HG03457 (cell line): ENCODE data around the gene TPCN2.
A peak's percentile ranks its signal among the peaks of the same experiment; 100 is the strongest.

Experiments used
- ATAC-seq: cut with Tn5 transposase; IDR thresholded peaks from one replicate; pipeline ENCODE4 v1.9.1; 2021; ENCODE audit warnings: moderate number of reproducible peaks; ENCODE audit not compliant: unreplicated experiment

Gene TPCN2

DNA sequence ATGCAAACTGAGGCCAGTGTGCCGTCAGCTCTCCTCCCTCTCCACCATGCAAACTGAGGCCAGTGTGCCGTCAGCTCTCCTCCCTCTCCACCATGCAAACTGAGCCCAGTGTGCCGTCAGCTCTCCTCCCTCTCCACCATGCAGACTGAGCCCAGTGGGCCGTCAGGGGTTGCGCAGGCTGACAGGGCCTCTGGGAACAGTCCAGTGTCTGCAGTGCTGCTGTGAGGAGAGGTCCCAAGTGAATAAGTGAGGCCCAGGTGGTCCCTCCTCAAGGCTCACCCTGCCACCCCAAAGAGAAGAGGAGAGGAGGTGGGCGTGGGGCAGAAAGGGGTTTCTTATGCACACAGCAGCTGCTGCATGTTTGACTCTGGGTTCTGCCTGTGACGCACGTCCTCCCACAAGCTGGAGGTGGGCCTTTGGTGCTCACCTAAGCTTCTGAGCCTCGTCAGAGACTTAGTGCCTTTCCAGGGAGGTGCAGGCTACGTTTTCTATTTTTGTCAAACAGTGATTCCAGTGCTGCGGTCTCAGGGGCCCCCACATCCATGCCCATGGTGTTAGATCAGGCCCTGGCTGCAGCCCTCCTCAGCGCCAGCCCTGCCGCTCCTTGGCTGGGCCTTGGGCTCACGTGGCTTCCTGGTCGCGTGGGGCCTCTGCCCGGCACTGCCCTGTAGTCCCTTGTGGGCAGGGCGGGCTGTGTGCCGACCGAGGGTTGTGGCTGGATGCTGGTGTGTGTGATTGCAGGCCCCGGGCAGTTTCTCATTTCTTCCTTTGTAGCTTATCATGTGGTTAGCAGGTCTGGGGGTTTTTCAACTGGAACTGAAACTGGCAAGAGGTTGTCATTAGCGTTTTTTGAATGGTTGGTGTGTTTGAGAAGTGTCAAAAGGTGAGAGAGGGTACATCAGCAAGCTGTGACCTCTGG is 7.1 kb downstream of the TPCN2 start:
- ATAC-seq = peak; percentile 57

- no peak for ATAC-seq
Measured at GRCh38 chr11:69057236-69057635, 8.5 kb downstream of the TPCN2 start.

DNA sequence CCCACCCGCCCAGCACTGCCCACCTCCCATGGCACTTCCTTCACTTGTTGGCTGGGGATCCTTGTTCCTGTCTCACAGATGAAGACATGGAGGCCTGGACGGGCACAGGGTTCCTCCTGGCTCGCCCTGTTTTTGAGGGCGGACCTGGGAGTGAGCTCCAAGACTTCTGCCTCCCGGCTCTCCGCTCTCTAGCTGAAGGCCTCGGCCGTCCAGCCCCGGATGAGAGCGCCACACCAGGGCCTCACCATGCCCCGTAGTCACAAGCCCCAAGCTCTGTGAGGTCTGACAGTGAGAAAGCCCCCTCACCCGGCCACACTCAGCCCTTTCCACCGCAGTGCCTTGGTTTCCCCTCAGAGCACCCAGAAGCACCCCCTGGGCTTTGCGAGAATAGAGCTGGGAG is 9.1 kb downstream of the TPCN2 start:
- no peak for ATAC-seq

DNA sequence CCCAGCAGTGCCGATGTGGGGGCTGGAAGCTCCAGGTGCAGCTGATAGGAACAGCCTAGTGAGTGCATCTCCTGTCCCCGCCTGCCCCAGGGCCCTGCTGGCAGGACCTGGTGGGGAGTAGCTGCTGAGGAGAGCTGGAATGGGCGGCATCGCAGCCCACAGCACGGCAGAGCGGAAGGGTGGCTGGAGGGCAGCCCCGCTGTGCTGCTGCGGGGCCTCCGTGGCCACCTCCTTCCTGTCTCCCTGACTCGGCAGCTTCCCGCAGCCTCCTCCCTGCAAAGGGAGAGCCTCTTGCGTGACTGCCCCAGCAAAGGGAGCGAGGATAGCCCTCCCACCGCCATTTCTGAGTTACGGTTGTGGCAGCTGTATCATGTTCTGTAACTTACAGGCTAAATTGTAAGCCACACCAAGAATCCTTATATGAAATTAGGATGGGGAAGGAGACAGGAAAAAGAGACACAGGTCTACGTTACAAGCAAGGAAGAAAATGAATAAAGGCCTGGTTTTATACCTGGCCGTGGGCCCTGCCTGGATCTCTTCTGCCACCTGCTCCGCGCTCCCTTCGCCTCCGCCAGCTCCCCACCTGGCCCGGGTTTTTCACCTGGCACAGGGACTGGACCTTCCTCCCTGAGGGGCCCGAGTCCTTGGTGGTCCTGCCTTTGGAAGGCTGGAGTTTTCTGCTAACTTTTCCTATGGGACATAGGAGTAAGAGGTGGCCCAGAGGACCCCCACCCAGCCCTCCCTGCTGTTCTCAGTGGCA is 10.0 kb downstream of the TPCN2 start:
- no peak for ATAC-seq

- no peak for ATAC-seq
Measured at GRCh38 chr11:69059429-69059828, 10.7 kb downstream of the TPCN2 start.

- ATAC-seq = no peak
Measured at GRCh38 chr11:69059985-69060384, 11.3 kb downstream of the TPCN2 start.

- no peak for ATAC-seq
Measured at GRCh38 chr11:69060806-69061712, 12.3 kb downstream of the TPCN2 start.

GRCh38 chr11:69061713-69062053 is 13.0 kb downstream of the TPCN2 start:
- ATAC-seq = no peak

- ATAC-seq = no peak
Measured at GRCh38 chr11:69062169-69062855, 13.6 kb downstream of the TPCN2 start.

- ATAC-seq = no peak
Measured at GRCh38 chr11:69062873-69063651, 14.3 kb downstream of the TPCN2 start.

DNA sequence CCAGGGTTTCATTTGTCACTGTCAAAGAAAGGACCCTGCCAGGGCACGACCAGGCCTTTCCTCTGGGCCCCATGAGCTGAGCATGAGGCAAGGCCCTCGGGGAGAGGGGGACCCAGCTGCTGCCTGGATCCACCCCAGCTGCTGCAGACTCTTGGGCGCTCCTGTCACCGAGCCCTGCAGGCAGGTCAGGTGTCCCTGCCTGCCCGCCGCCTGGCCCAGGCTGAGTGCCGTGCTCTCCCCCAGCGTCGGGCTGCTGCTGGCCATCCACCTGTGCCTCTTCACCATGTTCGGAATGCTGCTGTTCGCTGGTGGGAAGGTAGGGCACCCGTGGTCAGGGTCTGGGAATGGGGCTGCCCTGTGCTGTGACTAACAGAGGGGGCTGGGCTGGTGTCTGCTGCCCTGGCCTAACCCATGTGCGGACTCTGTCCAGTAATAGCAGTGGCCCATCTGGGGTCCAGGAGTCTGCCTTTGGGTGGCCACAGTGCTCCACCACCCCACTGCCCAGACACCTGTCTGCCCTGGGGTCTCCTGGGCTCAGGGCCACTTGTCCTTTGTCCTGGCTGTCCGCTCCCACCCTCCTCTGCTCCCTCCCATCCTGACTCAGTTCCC is 15.0 kb downstream of the TPCN2 start:
- no peak for ATAC-seq

GRCh38 chr11:69064394-69064957 is 15.7 kb downstream of the TPCN2 start:
- no peak for ATAC-seq

GRCh38 chr11:69065147-69065710 is 16.5 kb downstream of the TPCN2 start:
- no peak for ATAC-seq

- no peak for ATAC-seq
Measured at GRCh38 chr11:69066122-69067112, 17.7 kb downstream of the TPCN2 start.

DNA sequence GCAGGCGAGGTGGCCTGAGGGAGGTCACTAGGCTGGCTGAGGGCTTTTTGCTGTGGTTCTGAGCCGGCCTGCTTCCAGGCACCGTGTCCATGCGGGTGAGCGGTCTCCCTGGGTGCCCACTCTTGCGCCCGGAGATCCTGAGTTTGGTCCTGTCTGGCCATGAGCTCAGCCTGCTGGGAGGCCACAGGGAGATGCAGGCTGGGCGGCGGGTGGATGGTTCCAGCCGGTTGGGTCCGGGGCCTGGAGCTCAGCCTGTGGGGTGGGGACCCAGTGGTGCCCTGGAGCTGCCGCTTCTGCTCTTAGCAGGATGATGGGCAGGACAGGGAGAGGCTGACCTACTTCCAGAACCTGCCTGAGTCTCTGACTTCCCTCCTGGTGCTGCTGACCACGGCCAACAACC is 18.5 kb downstream of the TPCN2 start:
- no peak for ATAC-seq

GRCh38 chr11:69071086-69071800 is 22.5 kb downstream of the TPCN2 start:
- ATAC-seq = no peak

- no peak for ATAC-seq
Measured at GRCh38 chr11:69071956-69072355, 23.2 kb downstream of the TPCN2 start.
